GM23338 (cell line): Measurements from ENCODE around the gene PRSS50. TPM values are rescaled to one million over a fixed set of nuclear protein-coding genes. Genes with fewer than 3 reads are reported as not detected.
A peak's percentile ranks its signal among the peaks of the same experiment; 100 is the strongest.

Experiments
- ATAC-seq: fragments of 200-7000 bp; cut with Tn5 transposase; 3 replicates; pipeline ENCODE4 v1.9.1; 2020
- DNase-seq: peaks from one replicate; pipeline ENCODE4 v3.0.0-alpha.2; 2015; ENCODE audit warnings: low spot score
- H2AFZ ChIP-seq: fragments of 200-600 bp; sonication (generic); 2 replicates; pipeline ENCODE4 v1.8.0; 2016; ENCODE audit warnings: antibody characterized with exemption, mild to moderate bottlenecking, moderate library complexity
- H3F3A ChIP-seq: fragments of 200-600 bp; sonication (generic); replicated peaks from 2 replicates; pipeline ENCODE4 v1.8.0; 2017; ENCODE audit warnings: antibody characterized with exemption, mixed run types, low read depth
- H3K27ac ChIP-seq: fragments of 200-600 bp; sonication (generic); 2 replicates; pipeline ENCODE4 v1.6.1; 2016; ENCODE audit warnings: low read depth
- H3K27me3 ChIP-seq: fragments of 200-600 bp; sonication (generic); 2 replicates; pipeline ENCODE4 v1.8.0; 2016; ENCODE audit warnings: mild to moderate bottlenecking, mixed run types, moderate library complexity; ENCODE audit not compliant: insufficient read depth
- H3K36me3 ChIP-seq: fragments of 200-600 bp; sonication (generic); 2 replicates; pipeline ENCODE4 v1.8.0; 2016; ENCODE audit warnings: mild to moderate bottlenecking; ENCODE audit not compliant: insufficient read depth
- H3K4me1 ChIP-seq: fragments of 200-600 bp; sonication (generic); 2 replicates; pipeline ENCODE4 v1.8.0; 2016; ENCODE audit warnings: mild to moderate bottlenecking, moderate library complexity; ENCODE audit not compliant: insufficient read depth
- H3K4me2 ChIP-seq: fragments of 200-600 bp; sonication (generic); 2 replicates; pipeline ENCODE4 v1.7.1; 2017; ENCODE audit warnings: mixed run types
- H3K4me3 ChIP-seq: fragments of 200-600 bp; sonication (generic); 2 replicates; pipeline ENCODE4 v1.6.1; 2016; ENCODE audit warnings: mixed run types
- H3K79me2 ChIP-seq: fragments of 200-600 bp; sonication (generic); replicated peaks from 2 replicates; pipeline ENCODE4 v1.8.0; 2017; ENCODE audit warnings: mild to moderate bottlenecking; ENCODE audit not compliant: insufficient read depth
- H3K9me2 ChIP-seq: fragments of 200-600 bp; sonication (generic); 2 replicates; pipeline ENCODE4 v1.8.0; 2017; ENCODE audit not compliant: insufficient read depth
- H4K20me1 ChIP-seq: fragments of 200-600 bp; sonication (generic); replicated peaks from 2 replicates; pipeline ENCODE4 v1.8.0; 2017; ENCODE audit warnings: mild to moderate bottlenecking; ENCODE audit not compliant: insufficient read depth
- H3K27ac Mint-ChIP-seq: 2 replicates; pipeline ENCODE4 v1.8.0; 2020; ENCODE audit warnings: inconsistent platforms, mild to moderate bottlenecking, moderate library complexity, mixed read lengths
- H3K27me3 Mint-ChIP-seq: 3 replicates; pipeline ENCODE4 v1.8.0; 2022; ENCODE audit warnings: low read depth, mild to moderate bottlenecking, moderate library complexity, mixed read lengths, inconsistent platforms; ENCODE audit not compliant: insufficient read depth, poor library complexity
- H3K36me3 Mint-ChIP-seq: 3 replicates; pipeline ENCODE4 v1.8.0; 2021; ENCODE audit warnings: low read depth, mild to moderate bottlenecking, inconsistent platforms, moderate library complexity, mixed read lengths
- H3K4me1 Mint-ChIP-seq: 3 replicates; pipeline ENCODE4 v1.8.0; 2020; ENCODE audit warnings: mild to moderate bottlenecking, inconsistent platforms, mixed read lengths
- H3K4me3 Mint-ChIP-seq: 3 replicates; pipeline ENCODE4 v1.8.0; 2021; ENCODE audit warnings: moderate library complexity, mild to moderate bottlenecking, inconsistent platforms, mixed read lengths
- H3K9me3 Mint-ChIP-seq: 3 replicates; pipeline ENCODE4 v1.8.0; 2020; ENCODE audit warnings: moderate library complexity, mild to moderate bottlenecking, inconsistent platforms, mixed read lengths
- CREB1 ChIP-seq: fragments of 250-450 bp; sonication (Bioruptor Pico); IDR thresholded peaks from 2 replicates; pipeline ENCODE4 v1.5.0; 2020; ENCODE audit warnings: low read depth, mild to moderate bottlenecking, moderate library complexity
- EZH2 ChIP-seq: fragments of 200-600 bp; sonication (generic); IDR thresholded peaks from one replicate; pipeline ENCODE4 v1.8.0; 2017; ENCODE audit warnings: antibody characterized with exemption, mild to moderate bottlenecking, low read depth; ENCODE audit not compliant: unreplicated experiment
- EZH2phosphoT487 ChIP-seq: fragments of 200-600 bp; sonication (generic); IDR thresholded peaks from one replicate; pipeline ENCODE4 v1.8.1; 2018; ENCODE audit warnings: antibody characterized with exemption; ENCODE audit not compliant: unreplicated experiment
- JUNB ChIP-seq: IDR thresholded peaks from one replicate; pipeline ENCODE4 v1.6.1; 2016; ENCODE audit warnings: antibody characterized with exemption; ENCODE audit not compliant: unreplicated experiment
- NANOG ChIP-seq: IDR thresholded peaks from 2 replicates; pipeline ENCODE4 v1.6.1; 2016; ENCODE audit warnings: antibody characterized with exemption, borderline replicate concordance
- POLR2AphosphoS5 ChIP-seq: IDR thresholded peaks from 2 replicates; pipeline ENCODE4 v1.6.1; 2016; ENCODE audit warnings: antibody characterized with exemption, low read depth
- STAT1 ChIP-seq: IDR thresholded peaks from one replicate; pipeline ENCODE4 v1.6.1; 2016; ENCODE audit warnings: antibody characterized with exemption; ENCODE audit not compliant: unreplicated experiment
- ZNF114 ChIP-seq: fragments of 250-450 bp; sonication (Bioruptor Pico); IDR thresholded peaks from 2 replicates; pipeline ENCODE4 v1.5.0; 2020; ENCODE audit warnings: mild to moderate bottlenecking, moderate library complexity
- ZNF331 ChIP-seq: fragments of 250-450 bp; sonication (Bioruptor Pico); IDR thresholded peaks from 2 replicates; pipeline ENCODE4 v1.5.0; 2020; ENCODE audit warnings: low read depth, mild to moderate bottlenecking, moderate library complexity
- polyA plus RNA-seq: library from polyadenylated mRNA; unstranded; fragments of >200 nt; fragmentation: Nextera tagmentation; extraction: Ambion mirVana; gene quantifications from 2 replicates; pipeline ENCODE4 v1.2.1, GENCODE V29; 2016
- total RNA-seq: library from RNA; depleted of rRNA; stranded (reverse); fragments of >200 nt; shearing (Covaris generic); gene quantifications from 2 replicates; pipeline ENCODE4 v1.2.3, GENCODE V29; 2014
- TF ChIP-seq, protein P1 (sequence below): IDR thresholded peaks from one replicate; pipeline ENCODE4 v1.6.1; 2018; ENCODE audit warnings: antibody characterized with exemption; ENCODE audit not compliant: unreplicated experiment
- TF ChIP-seq, protein P2 (sequence below), 2 experiments: fragments of 200-600 bp in 1 of 2; sonication (generic) in 1 of 2; conservative IDR thresholded peaks; 2 replicates each; pipeline versions ENCODE4 v1.5.1 to v1.6.1; 2016 to 2017; ENCODE audit warnings: antibody characterized with exemption in 2 of 2, low read depth in 2 of 2, mild to moderate bottlenecking in 2 of 2, moderate library complexity in 1 of 2
- TF ChIP-seq, protein P3 (sequence below): fragments of 250-450 bp; sonication (Bioruptor Pico); IDR thresholded peaks from 2 replicates; pipeline ENCODE4 v1.5.0; 2020; ENCODE audit warnings: mild to moderate bottlenecking, moderate library complexity
- TF ChIP-seq, protein P4 (sequence below): IDR thresholded peaks from 2 replicates; pipeline ENCODE4 v1.6.1; 2016; ENCODE audit warnings: antibody characterized with exemption

PRSS50 gene
- total and polyA plus RNA-seq, 2 experiments from 2014 or later: 0.60 to 1.5 TPM

DNA sequence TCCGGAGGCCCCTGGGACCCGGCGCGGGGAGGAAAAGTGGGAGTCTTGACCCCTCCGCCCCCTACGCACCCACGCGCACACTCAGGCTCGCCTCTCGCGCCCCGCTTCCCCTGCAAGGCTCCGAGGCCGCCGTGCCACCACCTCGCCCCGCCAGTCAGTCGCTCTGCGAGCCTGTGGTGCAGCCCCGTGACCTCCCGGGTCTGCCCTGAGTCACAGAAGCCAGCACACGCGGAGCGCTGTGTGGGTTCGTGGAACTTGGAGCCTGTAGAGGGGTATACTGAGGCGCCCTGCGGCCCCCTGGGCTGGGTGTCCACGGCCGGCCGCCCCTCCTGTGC is 23.8 kb downstream of the PRSS50 start:
- no peaks in the 10 kb centered on the region for H3K79me2 ChIP-seq
- H3K36me3 Mint-ChIP-seq: no peaks in the 10 kb centered on the region; the same call in 2 of the 3 replicates
- H3K27ac Mint-ChIP-seq: no peak overlapping the region
- no peak overlapping the region for H3K4me3 Mint-ChIP-seq
- no peaks in the 10 kb centered on the region for H3F3A ChIP-seq
- peak; percentile 36 for DNase-seq
- H3K9me2 ChIP-seq: no peaks in the 10 kb centered on the region
- no peak overlapping the region for H3K27ac ChIP-seq
- TF ChIP-seq, protein P1, sequence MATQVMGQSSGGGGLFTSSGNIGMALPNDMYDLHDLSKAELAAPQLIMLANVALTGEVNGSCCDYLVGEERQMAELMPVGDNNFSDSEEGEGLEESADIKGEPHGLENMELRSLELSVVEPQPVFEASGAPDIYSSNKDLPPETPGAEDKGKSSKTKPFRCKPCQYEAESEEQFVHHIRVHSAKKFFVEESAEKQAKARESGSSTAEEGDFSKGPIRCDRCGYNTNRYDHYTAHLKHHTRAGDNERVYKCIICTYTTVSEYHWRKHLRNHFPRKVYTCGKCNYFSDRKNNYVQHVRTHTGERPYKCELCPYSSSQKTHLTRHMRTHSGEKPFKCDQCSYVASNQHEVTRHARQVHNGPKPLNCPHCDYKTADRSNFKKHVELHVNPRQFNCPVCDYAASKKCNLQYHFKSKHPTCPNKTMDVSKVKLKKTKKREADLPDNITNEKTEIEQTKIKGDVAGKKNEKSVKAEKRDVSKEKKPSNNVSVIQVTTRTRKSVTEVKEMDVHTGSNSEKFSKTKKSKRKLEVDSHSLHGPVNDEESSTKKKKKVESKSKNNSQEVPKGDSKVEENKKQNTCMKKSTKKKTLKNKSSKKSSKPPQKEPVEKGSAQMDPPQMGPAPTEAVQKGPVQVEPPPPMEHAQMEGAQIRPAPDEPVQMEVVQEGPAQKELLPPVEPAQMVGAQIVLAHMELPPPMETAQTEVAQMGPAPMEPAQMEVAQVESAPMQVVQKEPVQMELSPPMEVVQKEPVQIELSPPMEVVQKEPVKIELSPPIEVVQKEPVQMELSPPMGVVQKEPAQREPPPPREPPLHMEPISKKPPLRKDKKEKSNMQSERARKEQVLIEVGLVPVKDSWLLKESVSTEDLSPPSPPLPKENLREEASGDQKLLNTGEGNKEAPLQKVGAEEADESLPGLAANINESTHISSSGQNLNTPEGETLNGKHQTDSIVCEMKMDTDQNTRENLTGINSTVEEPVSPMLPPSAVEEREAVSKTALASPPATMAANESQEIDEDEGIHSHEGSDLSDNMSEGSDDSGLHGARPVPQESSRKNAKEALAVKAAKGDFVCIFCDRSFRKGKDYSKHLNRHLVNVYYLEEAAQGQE: no peak
- TF ChIP-seq STAT1 (no peak), ZNF114 (no peak), NANOG (no peak), EZH2 (no peak), ZNF331 (no peak), POLR2AphosphoS5 (no peak), CREB1 (CRISPR knock-in tag) (no peak), JUNB (no peak), EZH2phosphoT487 (no peak)
- TF ChIP-seq, protein P2, sequence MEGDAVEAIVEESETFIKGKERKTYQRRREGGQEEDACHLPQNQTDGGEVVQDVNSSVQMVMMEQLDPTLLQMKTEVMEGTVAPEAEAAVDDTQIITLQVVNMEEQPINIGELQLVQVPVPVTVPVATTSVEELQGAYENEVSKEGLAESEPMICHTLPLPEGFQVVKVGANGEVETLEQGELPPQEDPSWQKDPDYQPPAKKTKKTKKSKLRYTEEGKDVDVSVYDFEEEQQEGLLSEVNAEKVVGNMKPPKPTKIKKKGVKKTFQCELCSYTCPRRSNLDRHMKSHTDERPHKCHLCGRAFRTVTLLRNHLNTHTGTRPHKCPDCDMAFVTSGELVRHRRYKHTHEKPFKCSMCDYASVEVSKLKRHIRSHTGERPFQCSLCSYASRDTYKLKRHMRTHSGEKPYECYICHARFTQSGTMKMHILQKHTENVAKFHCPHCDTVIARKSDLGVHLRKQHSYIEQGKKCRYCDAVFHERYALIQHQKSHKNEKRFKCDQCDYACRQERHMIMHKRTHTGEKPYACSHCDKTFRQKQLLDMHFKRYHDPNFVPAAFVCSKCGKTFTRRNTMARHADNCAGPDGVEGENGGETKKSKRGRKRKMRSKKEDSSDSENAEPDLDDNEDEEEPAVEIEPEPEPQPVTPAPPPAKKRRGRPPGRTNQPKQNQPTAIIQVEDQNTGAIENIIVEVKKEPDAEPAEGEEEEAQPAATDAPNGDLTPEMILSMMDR (conservative IDR thresholded peaks at IDR 0.05; ENCODE audit: low read depth in 2 of 2): no peak
- TF ChIP-seq, protein P3, sequence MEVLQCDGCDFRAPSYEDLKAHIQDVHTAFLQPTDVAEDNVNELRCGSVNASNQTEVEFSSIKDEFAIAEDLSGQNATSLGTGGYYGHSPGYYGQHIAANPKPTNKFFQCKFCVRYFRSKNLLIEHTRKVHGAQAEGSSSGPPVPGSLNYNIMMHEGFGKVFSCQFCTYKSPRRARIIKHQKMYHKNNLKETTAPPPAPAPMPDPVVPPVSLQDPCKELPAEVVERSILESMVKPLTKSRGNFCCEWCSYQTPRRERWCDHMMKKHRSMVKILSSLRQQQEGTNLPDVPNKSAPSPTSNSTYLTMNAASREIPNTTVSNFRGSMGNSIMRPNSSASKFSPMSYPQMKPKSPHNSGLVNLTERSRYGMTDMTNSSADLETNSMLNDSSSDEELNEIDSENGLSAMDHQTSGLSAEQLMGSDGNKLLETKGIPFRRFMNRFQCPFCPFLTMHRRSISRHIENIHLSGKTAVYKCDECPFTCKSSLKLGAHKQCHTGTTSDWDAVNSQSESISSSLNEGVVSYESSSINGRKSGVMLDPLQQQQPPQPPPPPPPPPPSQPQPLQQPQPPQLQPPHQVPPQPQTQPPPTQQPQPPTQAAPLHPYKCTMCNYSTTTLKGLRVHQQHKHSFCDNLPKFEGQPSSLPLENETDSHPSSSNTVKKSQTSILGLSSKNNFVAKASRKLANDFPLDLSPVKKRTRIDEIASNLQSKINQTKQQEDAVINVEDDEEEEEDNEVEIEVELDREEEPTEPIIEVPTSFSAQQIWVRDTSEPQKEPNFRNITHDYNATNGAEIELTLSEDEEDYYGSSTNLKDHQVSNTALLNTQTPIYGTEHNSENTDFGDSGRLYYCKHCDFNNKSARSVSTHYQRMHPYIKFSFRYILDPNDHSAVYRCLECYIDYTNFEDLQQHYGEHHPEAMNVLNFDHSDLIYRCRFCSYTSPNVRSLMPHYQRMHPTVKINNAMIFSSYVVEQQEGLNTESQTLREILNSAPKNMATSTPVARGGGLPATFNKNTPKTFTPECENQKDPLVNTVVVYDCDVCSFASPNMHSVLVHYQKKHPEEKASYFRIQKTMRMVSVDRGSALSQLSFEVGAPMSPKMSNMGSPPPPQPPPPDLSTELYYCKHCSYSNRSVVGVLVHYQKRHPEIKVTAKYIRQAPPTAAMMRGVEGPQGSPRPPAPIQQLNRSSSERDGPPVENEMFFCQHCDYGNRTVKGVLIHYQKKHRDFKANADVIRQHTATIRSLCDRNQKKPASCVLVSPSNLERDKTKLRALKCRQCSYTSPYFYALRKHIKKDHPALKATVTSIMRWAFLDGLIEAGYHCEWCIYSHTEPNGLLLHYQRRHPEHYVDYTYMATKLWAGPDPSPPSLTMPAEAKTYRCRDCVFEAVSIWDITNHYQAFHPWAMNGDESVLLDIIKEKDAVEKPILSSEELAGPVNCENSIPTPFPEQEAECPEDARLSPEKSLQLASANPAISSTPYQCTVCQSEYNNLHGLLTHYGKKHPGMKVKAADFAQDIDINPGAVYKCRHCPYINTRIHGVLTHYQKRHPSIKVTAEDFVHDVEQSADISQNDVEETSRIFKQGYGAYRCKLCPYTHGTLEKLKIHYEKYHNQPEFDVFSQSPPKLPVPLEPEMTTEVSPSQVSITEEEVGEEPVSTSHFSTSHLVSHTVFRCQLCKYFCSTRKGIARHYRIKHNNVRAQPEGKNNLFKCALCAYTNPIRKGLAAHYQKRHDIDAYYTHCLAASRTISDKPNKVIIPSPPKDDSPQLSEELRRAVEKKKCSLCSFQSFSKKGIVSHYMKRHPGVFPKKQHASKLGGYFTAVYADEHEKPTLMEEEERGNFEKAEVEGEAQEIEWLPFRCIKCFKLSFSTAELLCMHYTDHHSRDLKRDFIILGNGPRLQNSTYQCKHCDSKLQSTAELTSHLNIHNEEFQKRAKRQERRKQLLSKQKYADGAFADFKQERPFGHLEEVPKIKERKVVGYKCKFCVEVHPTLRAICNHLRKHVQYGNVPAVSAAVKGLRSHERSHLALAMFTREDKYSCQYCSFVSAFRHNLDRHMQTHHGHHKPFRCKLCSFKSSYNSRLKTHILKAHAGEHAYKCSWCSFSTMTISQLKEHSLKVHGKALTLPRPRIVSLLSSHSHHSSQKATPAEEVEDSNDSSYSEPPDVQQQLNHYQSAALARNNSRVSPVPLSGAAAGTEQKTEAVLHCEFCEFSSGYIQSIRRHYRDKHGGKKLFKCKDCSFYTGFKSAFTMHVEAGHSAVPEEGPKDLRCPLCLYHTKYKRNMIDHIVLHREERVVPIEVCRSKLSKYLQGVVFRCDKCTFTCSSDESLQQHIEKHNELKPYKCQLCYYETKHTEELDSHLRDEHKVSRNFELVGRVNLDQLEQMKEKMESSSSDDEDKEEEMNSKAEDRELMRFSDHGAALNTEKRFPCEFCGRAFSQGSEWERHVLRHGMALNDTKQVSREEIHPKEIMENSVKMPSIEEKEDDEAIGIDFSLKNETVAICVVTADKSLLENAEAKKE (CRISPR knock-in tag): no peak
- TF ChIP-seq, protein P4, sequence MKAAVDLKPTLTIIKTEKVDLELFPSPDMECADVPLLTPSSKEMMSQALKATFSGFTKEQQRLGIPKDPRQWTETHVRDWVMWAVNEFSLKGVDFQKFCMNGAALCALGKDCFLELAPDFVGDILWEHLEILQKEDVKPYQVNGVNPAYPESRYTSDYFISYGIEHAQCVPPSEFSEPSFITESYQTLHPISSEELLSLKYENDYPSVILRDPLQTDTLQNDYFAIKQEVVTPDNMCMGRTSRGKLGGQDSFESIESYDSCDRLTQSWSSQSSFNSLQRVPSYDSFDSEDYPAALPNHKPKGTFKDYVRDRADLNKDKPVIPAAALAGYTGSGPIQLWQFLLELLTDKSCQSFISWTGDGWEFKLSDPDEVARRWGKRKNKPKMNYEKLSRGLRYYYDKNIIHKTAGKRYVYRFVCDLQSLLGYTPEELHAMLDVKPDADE: no peak
- peaks cover 35% of the 10 kb centered on the region for H3K27me3 Mint-ChIP-seq
- H3K9me3 Mint-ChIP-seq: no peaks in the 10 kb centered on the region
- H2AFZ ChIP-seq: peak overlapping the region; percentile 83; the same call in 1 of the 2 replicates
- H4K20me1 ChIP-seq: no peaks in the 10 kb centered on the region
- H3K4me3 ChIP-seq: peak overlapping the region; percentile 73
- H3K27me3 ChIP-seq: peaks cover 29% of the 10 kb centered on the region
- no peaks in the 10 kb centered on the region for H3K36me3 ChIP-seq
- peak overlapping the region; percentile 91 for H3K4me2 ChIP-seq
- peaks cover 15% of the 10 kb centered on the region for H3K4me1 Mint-ChIP-seq
- H3K4me1 ChIP-seq: no peaks in the 10 kb centered on the region; the same call in 1 of the 2 replicates
- peak; percentile 9 for ATAC-seq
